Endothelial cell of umbilical vein (primary cell): ENCODE measurements around the gene AGRP. TPM values are rescaled to one million over a fixed set of nuclear protein-coding genes. Genes with fewer than 3 reads are reported as not detected.

Source experiments
- BruUV-seq: library from RNA; stranded (reverse); fragments of 400-500 nt; replicated peaks from 2 replicates; lab custom pipeline; 2021; lab: Mats Ljungman, UMichigan
- CTCF ChIA-PET: fragments of 300-600, 350-600 bp; sonication (Branson Sonifier 250); formaldehyde crosslinking; loops from one replicate; lab custom pipeline; 2021; ENCODE audit warnings: antibody characterized with exemption, inconsistent platforms; lab: Charles Lee
- POLR2A ChIA-PET: fragments of 300-600, 350-600 bp; sonication (Branson Sonifier 250); formaldehyde crosslinking; loops from one replicate; lab custom pipeline; 2021; ENCODE audit warnings: antibody characterized with exemption, inconsistent platforms; lab: Charles Lee
- DNase-seq: peaks from one replicate; pipeline ENCODE4 v3.0.0-alpha.2; 2011; ENCODE audit warnings: low read depth, low spot score
- FAIRE-seq: peaks from 2 replicates; lab custom pipeline; 2011; peaks lifted over from hg19 to GRCh38; lab: Jason Lieb, UNC
- H2AFZ ChIP-seq: 2 replicates; pipeline ENCODE4 v1.6.0; 2012; ENCODE audit warnings: low read depth, low read length, control low read depth, inconsistent platforms
- H3K27ac ChIP-seq: 2 replicates; pipeline ENCODE4 v1.5.1; 2011; ENCODE audit warnings: low read depth, mild to moderate bottlenecking, control low read depth, low read length, moderate library complexity; ENCODE audit not compliant: insufficient read depth
- H3K27me3 ChIP-seq, 2 experiments: 2 replicates each; pipeline versions ENCODE4 v1.6.0 to v1.6.1; 2011; ENCODE audit warnings: low read length in 2 of 2, mixed read lengths in 1 of 2; ENCODE audit not compliant: control insufficient read depth in 2 of 2, insufficient read depth in 2 of 2
- H3K36me3 ChIP-seq, 2 experiments: 2 replicates in 1 of 2; 3 replicates in 1 of 2; pipeline ENCODE4 v1.5.1; 2011; ENCODE audit warnings: low read length in 2 of 2, mild to moderate bottlenecking in 1 of 2, moderate library complexity in 1 of 2; ENCODE audit not compliant: control insufficient read depth in 2 of 2, insufficient read depth in 2 of 2; ENCODE audit errors: extremely low read depth in 1 of 2
- H3K4me1 ChIP-seq: 3 replicates; pipeline ENCODE4 v1.5.1; 2011; ENCODE audit warnings: mild to moderate bottlenecking, low read length; ENCODE audit not compliant: control insufficient read depth, insufficient read depth; ENCODE audit errors: extremely low read depth
- H3K4me2 ChIP-seq: 2 replicates; pipeline ENCODE4 v1.6.1; 2011; ENCODE audit warnings: low read length, control low read depth, mixed read lengths; ENCODE audit not compliant: insufficient read depth
- H3K4me3 ChIP-seq, 3 experiments: fragments of 200-600 bp in 1 of 3; sonication (generic), shearing (Covaris generic) in 1 of 3; replicated peaks in 1 of 3; 2 replicates each; pipeline ENCODE4 v1.5.1; 2011 to 2016; ENCODE audit warnings: control low read depth in 3 of 3, low read length in 3 of 3, mild to moderate bottlenecking in 2 of 3, inconsistent platforms in 1 of 3, low read depth in 1 of 3, moderate library complexity in 1 of 3; ENCODE audit not compliant: insufficient read depth in 1 of 3
- H3K79me2 ChIP-seq: 2 replicates; pipeline ENCODE4 v1.6.0; 2012; ENCODE audit warnings: low read length, inconsistent platforms; ENCODE audit not compliant: control insufficient read depth, insufficient read depth
- H3K9ac ChIP-seq: replicated peaks from 2 replicates; pipeline ENCODE3; 2011; ENCODE audit warnings: low read length, control low read depth; ENCODE audit not compliant: insufficient read depth; ENCODE audit errors: extremely low read depth
- H3K9me1 ChIP-seq: replicated peaks from 3 replicates; pipeline ENCODE4 v1.6.0; 2011; ENCODE audit warnings: mild to moderate bottlenecking, low read length; ENCODE audit not compliant: control insufficient read depth, insufficient read depth; ENCODE audit errors: extremely low read depth
- H3K9me3 ChIP-seq: replicated peaks from 2 replicates; pipeline ENCODE4 v1.5.1; 2012; ENCODE audit warnings: low read length, inconsistent platforms; ENCODE audit not compliant: control insufficient read depth, insufficient read depth
- H4K20me1 ChIP-seq: replicated peaks from 2 replicates; pipeline ENCODE3; 2011; ENCODE audit warnings: mild to moderate bottlenecking, low read length; ENCODE audit not compliant: control insufficient read depth, insufficient read depth; ENCODE audit errors: extremely low read depth
- EZH2 ChIP-seq: IDR thresholded peaks from 2 replicates; pipeline ENCODE4 v1.6.1; 2012; ENCODE audit warnings: borderline replicate concordance, low read depth, mild to moderate bottlenecking, moderate library complexity, low read length, inconsistent platforms; ENCODE audit not compliant: severe bottlenecking
- FOS ChIP-seq: IDR thresholded peaks from 2 replicates; pipeline ENCODE4 v1.6.1; 2011; ENCODE audit warnings: mild to moderate bottlenecking, low read length, moderate library complexity, borderline replicate concordance; ENCODE audit not compliant: insufficient read depth
- GATA2 ChIP-seq: IDR thresholded peaks from 2 replicates; pipeline ENCODE4 v1.7.0; 2011; ENCODE audit warnings: low read depth, mild to moderate bottlenecking, moderate library complexity, mixed read lengths, low read length; ENCODE audit not compliant: insufficient read length, insufficient read depth
- JUN ChIP-seq: IDR thresholded peaks from 2 replicates; pipeline ENCODE4 v1.6.1; 2011; ENCODE audit warnings: borderline replicate concordance, low read depth; ENCODE audit not compliant: insufficient read length, insufficient read depth
- MAX ChIP-seq: IDR thresholded peaks from 2 replicates; pipeline ENCODE4 v1.6.1; 2011; ENCODE audit not compliant: insufficient read depth, insufficient read length
- POLR2A ChIP-seq: IDR thresholded peaks from 2 replicates; pipeline ENCODE4 v1.6.1; 2012; ENCODE audit warnings: low read depth, mild to moderate bottlenecking, control low read depth, low read length
- POLR2AphosphoS5 ChIP-seq: IDR thresholded peaks from 2 replicates; pipeline ENCODE4 v1.6.1; 2012; ENCODE audit warnings: low read depth, mild to moderate bottlenecking, control low read depth, low read length, moderate library complexity; ENCODE audit not compliant: insufficient read depth
- dilution Hi-C: fragments of 300-500 bp; cut with MboI; formaldehyde crosslinking; loops from one replicate; pipeline ENCODE4 v1.15.0; 2019; ENCODE audit warnings: low sequenced_read_pairs; ENCODE audit not compliant: extremely low pct_ligation_motif_present
- intact Hi-C: fragments of 100-400 bp; cut with micrococcal nuclease; formaldehyde crosslinking; loops from one replicate; pipeline ENCODE4 v1.10.0; 2022
- polyA plus RNA-seq, 4 experiments: library from polyadenylated mRNA; depleted of rRNA in 3 of 4; stranded (reverse) in 3 of 4; unstranded in 1 of 4; fragments of >200 nt; gene quantifications; 2 replicates each; pipeline versions ENCODE4 v1.2.1 to v1.2.3, GENCODE V29; 2011 to 2012; ENCODE audit warnings: missing spikeins in 1 of 4
- total RNA-seq: library from RNA; stranded (reverse); gene quantifications from 2 replicates; pipeline ENCODE4 v1.2.3, GENCODE V29; 2021

AGRP gene
- total and polyA plus RNA-seq, 2 donors (not counting 3 experiments of a cell fraction or from before 2014, with no cell fraction given): not detected

GRCh38 chr16:67444259-67445125, 38.9 kb downstream of the AGRP start:
- Histone ChIP-seq H3K27me3 (no peaks in the 10 kb centered on the region), H3K9ac (no peak overlapping the region), H3K9me3 (no peaks in the 10 kb centered on the region), H4K20me1 (no peaks in the 10 kb centered on the region), H3K79me2 (no peaks in the 10 kb centered on the region), H2AFZ (no peak overlapping the region), H3K9me1 (no peaks in the 10 kb centered on the region), H3K4me1 (no peaks in the 10 kb centered on the region), H3K4me2 (no peak overlapping the region), H3K36me3 (peaks cover 0 to 16% of the 10 kb centered on the region in 2 experiments), H3K27ac (no peak overlapping the region), H3K4me3 (no peak overlapping the region)
- FAIRE-seq (no peak), DNase-seq (no peak)
- ChIA-PET POLR2A (interaction anchor here (0.6 kb wide), 1 partner anchor 11 kb away, joined by 3 read pairs; no protein-coding TSS in a partner anchor), CTCF (interaction anchor here (0.5 to 6.8 kb wide), 5 partner anchors 12 to 176 kb away, joined by 3 to 57 read pairs (median 25); partner anchors contain the start of gene HSD11B2)
- no TSS peak for BruUV-seq
- dilution Hi-C loops: no loop called here
- intact Hi-C loops: loop anchor here (5.0 kb wide), 1 partner anchor 72 kb away; no protein-coding TSS in a partner anchor
- TF ChIP-seq GATA2 (no peak), EZH2 (no peak), POLR2A (no peak), POLR2AphosphoS5 (no peak), JUN (no peak), MAX (no peak), FOS (no peak)
